ENCODE results near the gene PCCA.

Gene PCCA

DNA sequence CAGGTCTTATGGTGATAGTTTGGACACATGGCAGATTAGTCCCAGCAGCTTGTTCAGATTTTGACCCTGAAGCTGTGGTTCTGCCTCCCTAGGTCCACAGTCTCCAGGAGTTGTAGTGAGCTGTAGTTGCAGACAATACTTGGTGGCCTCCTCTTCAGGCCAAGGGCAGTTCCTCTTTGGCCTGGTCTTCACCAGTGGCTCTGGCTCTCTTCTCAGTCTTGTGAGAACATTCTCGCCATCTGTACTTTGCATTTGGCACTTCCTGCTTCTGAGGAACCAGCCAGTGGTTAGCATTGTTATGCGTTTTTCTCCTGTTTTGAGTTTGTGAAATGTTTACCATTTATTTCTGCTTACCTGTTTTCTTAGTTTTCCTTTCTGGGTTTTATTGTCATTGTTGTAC lies 40.7 kb downstream of the PCCA start:
- peak overlapping the region; percentile 8 for H3K4me3 Mint-ChIP-seq
- H3K9me3 Mint-ChIP-seq = no peaks in the 10 kb centered on the region
- peaks cover 31% of the 10 kb centered on the region for H3K4me1 Mint-ChIP-seq
- no peaks in the 10 kb centered on the region for H3K27me3 Mint-ChIP-seq (ENCODE audit: low read depth, poor library complexity)
- peak overlapping the region; percentile 78 for H3K27ac Mint-ChIP-seq
- TF ChIP-seq CTCF (IDR thresholded peaks at IDR 0.05) = no peak
- H3K36me3 Mint-ChIP-seq (ENCODE audit: low read depth) = peaks cover 41% of the 10 kb centered on the region
- no peak for DNase-seq

- no peaks in the 10 kb centered on the region for H3K9me3 Mint-ChIP-seq
- peak overlapping the region; percentile 50 for H3K27ac Mint-ChIP-seq
- H3K36me3 Mint-ChIP-seq (ENCODE audit: low read depth) = peaks cover 41% of the 10 kb centered on the region
- H3K4me3 Mint-ChIP-seq = no peak overlapping the region
- peaks cover 31% of the 10 kb centered on the region for H3K4me1 Mint-ChIP-seq
- TF ChIP-seq CTCF (IDR thresholded peaks at IDR 0.05) = no peak
- no peaks in the 10 kb centered on the region for H3K27me3 Mint-ChIP-seq (ENCODE audit: low read depth, poor library complexity)
- DNase-seq = no peak
Observed at GRCh38 chr13:100130092-100130491, 41.2 kb downstream of the PCCA start.

DNA sequence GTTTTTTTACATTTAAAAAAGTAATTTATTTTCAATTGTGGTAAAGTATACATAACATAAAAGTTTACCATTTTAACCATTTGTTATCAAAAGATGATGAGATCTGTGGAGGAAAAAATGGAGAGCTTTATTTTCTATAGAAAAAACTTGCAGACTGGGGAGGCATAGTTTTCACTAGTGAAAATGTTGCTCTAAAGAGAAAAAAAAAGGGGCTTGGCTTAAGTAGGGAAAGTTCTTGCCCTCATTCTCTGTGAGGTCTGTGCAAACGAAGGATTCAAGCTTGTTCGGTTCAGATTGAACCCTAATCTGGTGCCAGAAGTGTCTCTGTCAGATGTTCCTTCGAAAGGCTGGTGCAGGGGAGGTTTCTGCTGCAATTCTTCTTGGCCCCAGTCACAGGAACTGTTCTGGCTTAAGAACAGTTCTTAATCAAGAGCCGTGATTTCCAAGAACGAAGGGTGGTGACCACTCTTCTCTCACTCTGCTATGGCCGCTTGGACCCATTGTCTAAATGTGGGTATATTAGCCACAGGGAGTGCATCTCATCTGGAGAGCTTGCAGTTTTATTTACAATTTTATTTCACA lies 42.1 kb downstream of the PCCA start:
- peaks cover 47% of the 10 kb centered on the region for H3K36me3 Mint-ChIP-seq (ENCODE audit: low read depth)
- no peak for TF ChIP-seq CTCF (IDR thresholded peaks at IDR 0.05)
- no peaks in the 10 kb centered on the region for H3K9me3 Mint-ChIP-seq
- H3K27ac Mint-ChIP-seq = no peak overlapping the region
- no peaks in the 10 kb centered on the region for H3K27me3 Mint-ChIP-seq (ENCODE audit: low read depth, poor library complexity)
- H3K4me3 Mint-ChIP-seq = no peak overlapping the region
- peaks cover 31% of the 10 kb centered on the region for H3K4me1 Mint-ChIP-seq
- no peak for DNase-seq

- H3K4me1 Mint-ChIP-seq = peaks cover 31% of the 10 kb centered on the region
- no peak overlapping the region for H3K27ac Mint-ChIP-seq
- no peak for DNase-seq
Observed at GRCh38 chr13:100131863-100132574, 43.1 kb downstream of the PCCA start.

GRCh38 chr13:100138859-100139491 lies 50.1 kb downstream of the PCCA start:
- Mint-ChIP-seq H3K36me3 (ENCODE audit: low read depth) (peaks cover 68% of the 10 kb centered on the region), H3K4me3 (no peak overlapping the region), H3K9me3 (peaks cover 29% of the 10 kb centered on the region), H3K4me1 (no peaks in the 10 kb centered on the region), H3K27me3 (ENCODE audit: low read depth, poor library complexity) (no peaks in the 10 kb centered on the region), H3K27ac (no peak overlapping the region)
- no peak for DNase-seq
- TF ChIP-seq CTCF (IDR thresholded peaks at IDR 0.05) = no peak

More at GRCh38 chr13:100131863-100132574, 43.1 kb downstream of the PCCA start:
- no peak overlapping the region for H3K4me3 Mint-ChIP-seq
- H3K9me3 Mint-ChIP-seq = no peaks in the 10 kb centered on the region
- peaks cover 43% of the 10 kb centered on the region for H3K36me3 Mint-ChIP-seq (ENCODE audit: low read depth)
- H3K27me3 Mint-ChIP-seq (ENCODE audit: low read depth, poor library complexity) = no peaks in the 10 kb centered on the region
- no peak for TF ChIP-seq CTCF (IDR thresholded peaks at IDR 0.05)
